Right lobe of liver (tissue), 4 donors: ENCODE data around the gene G0S2.

Experiments
- POLR2A ChIP-seq: fragments of 450-650 bp; IDR thresholded peaks from one replicate; pipeline ENCODE4 v1.6.1; 2017; ENCODE audit warnings: antibody characterized with exemption, mild to moderate bottlenecking
- TF ChIP-seq, protein P1 (sequence below), 4 donors: fragments of 200-600 bp in 3 of 4; fragments of 450-650 bp in 1 of 4; IDR thresholded peaks; one replicate each; pipeline versions ENCODE4 v1.5.1 to v1.8.0; 2016 to 2022; ENCODE audit warnings: antibody characterized with exemption in 4 of 4, mild to moderate bottlenecking in 2 of 4
- donor health status: DM: no; HTN: no; CAD: no.
- donor health status: DM: no; HTN: no; CAD: no.
- donor health status: DM: no; HTN: yes; CAD: no.

DNA sequence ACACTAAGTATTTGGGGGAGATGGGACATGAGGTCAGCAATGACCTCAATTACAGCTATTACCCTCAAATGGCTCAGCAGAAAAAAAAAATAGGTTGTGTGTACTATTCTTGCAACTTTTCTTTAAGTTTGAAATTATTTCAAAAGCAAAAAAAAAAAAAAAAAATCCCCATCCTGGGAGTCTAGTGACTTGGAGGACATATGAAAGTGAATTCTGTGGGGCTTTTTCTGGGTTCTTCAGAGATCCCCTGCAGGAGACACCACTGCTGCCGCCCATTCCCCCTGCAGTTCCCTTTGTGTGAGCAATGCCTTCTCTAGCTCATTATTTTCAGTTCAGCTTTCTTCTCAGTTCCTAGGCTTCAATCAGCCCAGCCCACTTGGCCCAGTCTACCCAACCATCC lies 46.1 kb downstream of the G0S2 start:
- TF ChIP-seq, protein P1, sequence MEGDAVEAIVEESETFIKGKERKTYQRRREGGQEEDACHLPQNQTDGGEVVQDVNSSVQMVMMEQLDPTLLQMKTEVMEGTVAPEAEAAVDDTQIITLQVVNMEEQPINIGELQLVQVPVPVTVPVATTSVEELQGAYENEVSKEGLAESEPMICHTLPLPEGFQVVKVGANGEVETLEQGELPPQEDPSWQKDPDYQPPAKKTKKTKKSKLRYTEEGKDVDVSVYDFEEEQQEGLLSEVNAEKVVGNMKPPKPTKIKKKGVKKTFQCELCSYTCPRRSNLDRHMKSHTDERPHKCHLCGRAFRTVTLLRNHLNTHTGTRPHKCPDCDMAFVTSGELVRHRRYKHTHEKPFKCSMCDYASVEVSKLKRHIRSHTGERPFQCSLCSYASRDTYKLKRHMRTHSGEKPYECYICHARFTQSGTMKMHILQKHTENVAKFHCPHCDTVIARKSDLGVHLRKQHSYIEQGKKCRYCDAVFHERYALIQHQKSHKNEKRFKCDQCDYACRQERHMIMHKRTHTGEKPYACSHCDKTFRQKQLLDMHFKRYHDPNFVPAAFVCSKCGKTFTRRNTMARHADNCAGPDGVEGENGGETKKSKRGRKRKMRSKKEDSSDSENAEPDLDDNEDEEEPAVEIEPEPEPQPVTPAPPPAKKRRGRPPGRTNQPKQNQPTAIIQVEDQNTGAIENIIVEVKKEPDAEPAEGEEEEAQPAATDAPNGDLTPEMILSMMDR (IDR thresholded peaks at IDR 0.05), result no peak
- no peak for TF ChIP-seq POLR2A
